CD4-positive, alpha-beta T cell treated with Interleukin-15 for 4 hours (primary cell): ENCODE results near the gene APOBEC3G.
A peak's percentile ranks its signal among the peaks of the same experiment; 100 is the strongest.
"Not testable (repeated sequence)": the region's sequence is repeated elsewhere in the genome, so short reads cannot be mapped to it uniquely, and the experiment has no call there.

Experiments used
- DNase-seq: peaks from one replicate; pipeline ENCODE4 v3.0.0-alpha.2; 2020; ENCODE audit warnings: low spot score

Gene APOBEC3G

DNA sequence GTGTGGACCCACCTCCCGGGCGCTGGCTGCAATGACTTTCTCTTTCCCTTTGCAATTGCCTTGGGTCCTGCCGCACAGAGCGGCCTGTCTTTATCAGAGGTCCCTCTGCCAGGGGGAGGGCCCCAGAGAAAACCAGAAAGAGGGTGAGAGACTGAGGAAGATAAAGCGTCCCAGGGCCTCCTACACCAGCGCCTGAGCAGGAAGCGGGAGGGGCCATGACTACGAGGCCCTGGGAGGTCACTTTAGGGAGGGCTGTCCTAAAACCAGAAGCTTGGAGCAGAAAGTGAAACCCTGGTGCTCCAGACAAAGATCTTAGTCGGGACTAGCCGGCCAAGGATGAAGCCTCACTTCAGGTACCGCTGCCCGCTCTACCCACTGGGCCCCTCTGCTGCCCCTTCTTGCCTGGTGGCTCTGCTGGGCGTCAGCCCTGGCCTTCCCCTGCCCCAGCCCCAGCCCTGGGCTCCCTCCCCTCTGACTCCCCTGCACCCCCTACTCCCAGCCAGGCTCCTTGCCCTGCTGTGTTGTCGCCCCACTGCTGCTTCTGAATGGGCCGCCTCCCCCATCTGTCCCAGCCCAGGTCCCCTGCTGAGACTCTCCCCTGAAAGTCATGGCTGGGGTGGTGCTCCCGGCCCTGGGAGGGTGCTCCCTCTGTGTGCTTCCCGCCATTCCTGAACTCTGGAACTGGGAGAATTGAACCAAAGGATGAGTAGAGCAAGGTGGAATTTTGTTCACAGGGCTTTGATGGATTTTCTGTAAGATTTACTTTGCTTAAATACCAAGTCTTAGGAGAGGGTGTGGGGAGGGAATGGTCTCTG lies at the start of gene APOBEC3G:
APOBEC3G (plus strand) TSS at position 250 of the 815 bp plus-strand sequence; CDS start at position 337, 87 bp downstream.
- peak; percentile 77 for DNase-seq

GRCh38 chr22:39027717-39028116 lies 49.4 kb upstream of the APOBEC3G start:
- DNase-seq = no peak

DNA sequence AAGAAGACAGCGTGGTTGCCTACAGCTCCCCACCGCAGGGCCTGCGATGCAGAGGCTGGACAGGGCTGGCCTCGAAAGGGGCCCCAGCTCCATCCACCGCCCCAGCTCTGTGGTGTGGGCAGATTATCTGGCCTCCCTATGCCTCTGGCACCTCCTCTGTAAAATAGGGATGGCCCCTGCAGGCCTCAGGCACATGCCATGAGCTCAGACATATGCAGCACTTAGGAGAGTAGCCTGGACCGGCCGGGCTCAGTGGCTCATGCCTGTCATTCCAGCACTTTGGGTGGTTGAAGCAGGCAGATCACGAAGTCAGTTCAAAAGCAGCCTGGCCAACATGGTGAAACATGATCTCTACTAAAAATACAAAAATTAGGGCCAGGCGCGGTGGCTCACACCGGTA lies 48.8 kb upstream of the APOBEC3G start:
- no peak for DNase-seq

DNA sequence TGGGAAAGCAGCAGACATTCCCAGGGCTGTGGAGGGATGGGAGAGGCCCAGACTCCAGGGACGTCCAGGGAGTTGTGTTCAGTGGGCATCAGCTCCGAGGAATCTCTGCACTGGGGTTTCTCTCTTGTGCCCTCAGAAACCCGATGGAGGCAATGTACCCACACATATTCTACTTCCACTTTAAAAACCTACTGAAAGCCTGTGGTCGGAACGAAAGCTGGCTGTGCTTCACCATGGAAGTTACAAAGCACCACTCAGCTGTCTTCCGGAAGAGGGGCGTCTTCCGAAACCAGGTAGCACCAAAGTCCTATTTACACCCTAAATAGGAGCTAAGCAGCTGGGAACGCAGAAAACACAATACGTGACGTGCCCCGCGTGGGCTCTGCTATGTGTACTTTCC lies 47.8 kb upstream of the APOBEC3G start:
- DNase-seq = no peak

- no peak for DNase-seq
Measured at GRCh38 chr22:39030705-39031104, 46.4 kb upstream of the APOBEC3G start.

- not testable (repeated sequence) for DNase-seq
Measured at GRCh38 chr22:39031434-39032295, 45.4 kb upstream of the APOBEC3G start.

GRCh38 chr22:39037071-39037470 lies 40.0 kb upstream of the APOBEC3G start:
- DNase-seq = not testable (repeated sequence)

DNA sequence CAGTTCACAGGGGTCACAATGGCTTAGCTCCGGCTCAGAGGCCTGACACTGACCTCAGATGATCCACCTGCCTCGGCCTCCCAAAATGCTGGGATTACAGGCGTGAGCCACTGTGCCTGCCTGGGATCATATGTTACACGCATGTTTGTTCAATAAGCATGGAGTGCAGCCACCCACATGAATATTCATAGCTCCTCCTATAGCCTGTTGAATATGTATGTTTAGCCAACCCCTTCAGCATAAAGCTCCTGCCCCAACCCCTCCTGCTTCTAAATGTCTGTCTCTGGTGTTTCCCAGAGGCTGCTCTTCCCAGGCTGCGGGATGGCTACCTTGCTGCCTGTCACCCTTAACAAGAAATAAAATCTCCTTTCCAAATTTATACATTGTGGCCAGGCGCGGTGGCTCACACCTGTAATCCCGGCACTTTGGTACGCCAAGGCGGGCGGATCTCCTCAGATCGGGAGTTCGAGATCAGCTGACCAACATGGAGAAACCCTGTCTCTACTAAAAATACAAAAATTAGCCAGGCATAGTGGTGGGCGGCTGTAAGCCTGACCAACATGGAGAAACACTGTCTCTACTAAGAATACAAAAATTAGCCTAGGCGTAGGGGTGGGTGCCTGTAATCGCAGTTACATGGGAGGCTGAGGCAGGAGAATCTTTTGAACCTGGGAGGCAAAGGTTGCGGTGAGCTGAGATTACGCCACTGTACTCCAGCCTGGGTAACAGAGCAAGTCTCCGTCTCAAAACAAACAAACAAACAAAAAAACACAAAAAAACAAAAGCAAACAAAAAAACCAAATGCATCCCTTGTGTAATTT lies 37.6 kb upstream of the APOBEC3G start:
- DNase-seq = no peak

GRCh38 chr22:39040155-39040537 lies 36.9 kb upstream of the APOBEC3G start:
- not testable (repeated sequence) for DNase-seq

DNA sequence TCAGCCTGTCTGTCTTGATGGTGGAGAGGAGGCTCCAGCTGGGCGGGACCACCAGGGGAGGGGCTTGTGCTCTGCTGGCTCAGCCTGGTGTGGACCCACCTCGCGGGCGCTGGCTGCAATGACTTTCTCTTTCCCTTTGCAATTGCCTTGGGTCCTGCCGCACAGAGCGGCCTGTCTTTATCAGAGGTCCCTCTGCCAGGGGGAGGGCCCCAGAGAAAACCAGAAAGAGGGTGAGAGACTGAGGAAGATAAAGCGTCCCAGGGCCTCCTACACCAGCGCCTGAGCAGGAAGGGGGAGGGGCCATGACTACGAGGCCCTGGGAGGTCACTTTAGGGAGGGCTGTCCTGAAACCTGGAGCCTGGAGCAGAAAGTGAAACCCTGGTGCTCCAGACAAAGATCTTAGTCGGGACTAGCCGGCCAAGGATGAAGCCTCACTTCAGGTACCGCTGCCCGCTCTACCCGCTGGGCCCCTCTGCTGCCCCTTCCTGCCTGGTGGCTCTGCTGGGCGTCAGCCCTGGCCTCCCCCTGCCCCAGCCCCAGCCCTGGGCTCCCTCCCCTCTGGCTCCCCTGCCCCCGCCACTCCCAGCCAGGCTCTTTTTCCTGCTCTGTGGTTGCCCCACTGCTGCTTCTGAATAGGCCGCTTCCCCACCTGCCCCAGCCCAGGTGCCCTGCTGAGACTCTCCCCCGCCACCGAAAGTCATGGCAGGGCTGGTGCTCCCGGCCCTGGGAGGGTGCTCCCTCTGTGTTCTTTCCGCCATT lies 36.4 kb upstream of the APOBEC3G start, which contains the start of gene APOBEC3F:
APOBEC3F (plus strand) TSS at position 327 of the 759 bp plus-strand sequence; CDS start at position 424, 97 bp downstream.
- DNase-seq = peak; percentile 87

DNA sequence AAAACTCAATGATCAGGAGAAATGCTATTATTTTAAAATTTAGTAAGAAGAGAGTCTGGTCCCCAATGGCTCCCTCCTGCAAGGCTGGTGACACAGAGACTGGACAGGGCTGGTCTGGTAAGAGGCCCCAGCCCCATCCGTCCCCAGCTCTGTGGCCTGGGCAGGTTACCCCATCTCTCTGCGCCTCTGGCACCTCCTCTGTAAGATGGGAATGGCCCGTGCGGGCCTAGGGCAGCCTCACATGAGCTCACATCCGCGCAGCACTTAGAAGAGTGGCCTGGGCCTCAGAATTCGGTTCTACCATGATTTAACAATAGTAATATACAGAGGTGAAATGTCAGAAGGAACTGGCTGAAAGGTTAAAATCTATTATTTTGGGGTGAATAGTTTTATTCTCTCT lies 35.2 kb upstream of the APOBEC3G start:
- DNase-seq = no peak

DNA sequence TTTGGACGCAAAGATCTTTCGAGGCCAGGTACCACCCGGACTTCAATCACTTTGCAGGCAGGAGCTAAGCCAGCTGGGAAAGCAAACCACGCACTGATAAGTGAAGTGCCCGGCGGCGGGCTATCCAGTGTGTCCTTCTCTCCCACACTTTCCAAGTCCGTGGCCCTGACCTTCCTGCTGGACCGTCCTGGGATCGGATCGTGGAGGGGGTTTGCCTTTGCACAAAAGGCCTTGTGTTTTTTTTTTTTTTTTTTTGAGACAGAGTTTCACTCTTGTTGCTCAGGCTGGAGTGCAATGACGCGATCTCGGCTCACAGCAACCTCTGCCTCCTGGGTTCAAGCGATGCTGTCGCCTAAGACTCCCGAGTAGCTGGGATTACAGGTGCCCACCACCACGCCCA lies 34.0 kb upstream of the APOBEC3G start:
- not testable (repeated sequence) for DNase-seq

DNA sequence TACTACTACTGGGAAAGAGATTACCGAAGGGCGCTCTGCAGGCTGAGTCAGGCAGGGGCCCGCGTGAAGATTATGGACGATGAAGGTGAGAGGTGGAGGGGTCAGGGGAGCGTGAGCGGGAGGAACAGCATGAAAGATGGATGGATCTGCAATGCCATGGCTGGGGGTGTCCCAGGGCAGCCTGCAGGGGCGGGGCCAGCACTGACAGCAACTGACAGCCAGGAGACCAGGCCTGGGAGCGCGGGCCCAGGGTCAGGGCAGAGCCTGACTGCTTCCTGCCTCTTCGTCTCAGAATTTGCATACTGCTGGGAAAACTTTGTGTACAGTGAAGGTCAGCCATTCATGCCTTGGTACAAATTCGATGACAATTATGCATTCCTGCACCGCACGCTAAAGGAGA lies 31.9 kb upstream of the APOBEC3G start:
- not testable (repeated sequence) for DNase-seq

GRCh38 chr22:39049486-39049885 lies 27.6 kb upstream of the APOBEC3G start:
- DNase-seq = not testable (repeated sequence)

DNA sequence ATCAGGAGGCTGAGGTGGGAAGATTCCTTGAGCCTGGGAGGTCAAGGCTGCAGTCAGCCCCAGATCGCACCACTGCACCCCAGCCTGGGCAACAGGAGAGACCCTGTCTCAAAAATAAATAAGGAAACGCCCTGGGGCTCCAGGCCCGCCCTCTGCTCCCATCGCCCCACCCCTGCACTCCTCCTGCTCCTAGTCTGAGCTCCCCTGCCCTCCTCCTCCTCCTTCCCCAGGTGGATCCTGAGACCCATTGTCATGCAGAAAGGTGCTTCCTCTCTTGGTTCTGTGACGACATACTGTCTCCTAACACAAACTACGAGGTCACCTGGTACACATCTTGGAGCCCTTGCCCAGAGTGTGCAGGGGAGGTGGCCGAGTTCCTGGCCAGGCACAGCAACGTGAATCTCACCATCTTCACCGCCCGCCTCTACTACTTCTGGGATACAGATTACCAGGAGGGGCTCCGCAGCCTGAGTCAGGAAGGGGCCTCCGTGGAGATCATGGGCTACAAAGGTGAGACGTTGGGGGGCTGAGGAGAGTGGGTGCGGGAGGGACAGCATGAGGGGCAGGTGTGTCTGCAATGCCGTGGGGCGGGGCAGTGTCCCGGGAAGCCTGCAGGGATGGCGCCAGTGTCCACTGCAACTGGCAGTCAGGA lies 25.1 kb upstream of the APOBEC3G start:
- not testable (repeated sequence) for DNase-seq

GRCh38 chr22:39055658-39056057 lies 21.4 kb upstream of the APOBEC3G start:
- no peak for DNase-seq

- DNase-seq = not testable (repeated sequence)
Measured at GRCh38 chr22:39061290-39061689, 15.8 kb upstream of the APOBEC3G start.

- not testable (repeated sequence) for DNase-seq
Measured at GRCh38 chr22:39061951-39062350, 15.1 kb upstream of the APOBEC3G start.

GRCh38 chr22:39063904-39064303 lies 13.2 kb upstream of the APOBEC3G start:
- DNase-seq = not testable (repeated sequence)

- DNase-seq = not testable (repeated sequence)
Measured at GRCh38 chr22:39066442-39067276, 10.4 kb upstream of the APOBEC3G start.
